HG02981 (cell line): ENCODE measurements around the gene PROK2.

Experiments
- ATAC-seq: cut with Tn5 transposase; IDR thresholded peaks from one replicate; pipeline ENCODE4 v1.9.1; 2021; ENCODE audit warnings: mild to moderate bottlenecking, moderate library complexity; ENCODE audit not compliant: unreplicated experiment

The PROK2 gene

DNA sequence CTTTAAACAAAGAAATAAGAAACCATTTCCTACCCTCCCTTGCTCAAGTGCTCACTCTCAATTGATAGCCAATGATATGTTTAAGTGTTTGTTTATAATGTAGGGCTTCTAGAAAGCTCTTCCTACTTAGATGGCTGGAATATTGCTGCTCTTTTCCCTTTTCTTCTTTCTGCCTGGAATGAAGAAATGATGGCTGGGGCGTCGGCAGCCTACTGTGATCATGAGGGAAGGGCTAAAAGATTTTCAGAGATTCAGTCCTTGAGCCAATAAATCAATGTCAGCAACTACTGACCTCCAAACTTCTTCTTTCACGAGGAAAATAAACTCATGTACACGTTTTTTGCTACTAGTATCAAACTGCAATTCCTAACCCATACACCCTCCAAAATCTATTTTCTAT lies 33.3 kb downstream of the PROK2 start:
- no peak for ATAC-seq

DNA sequence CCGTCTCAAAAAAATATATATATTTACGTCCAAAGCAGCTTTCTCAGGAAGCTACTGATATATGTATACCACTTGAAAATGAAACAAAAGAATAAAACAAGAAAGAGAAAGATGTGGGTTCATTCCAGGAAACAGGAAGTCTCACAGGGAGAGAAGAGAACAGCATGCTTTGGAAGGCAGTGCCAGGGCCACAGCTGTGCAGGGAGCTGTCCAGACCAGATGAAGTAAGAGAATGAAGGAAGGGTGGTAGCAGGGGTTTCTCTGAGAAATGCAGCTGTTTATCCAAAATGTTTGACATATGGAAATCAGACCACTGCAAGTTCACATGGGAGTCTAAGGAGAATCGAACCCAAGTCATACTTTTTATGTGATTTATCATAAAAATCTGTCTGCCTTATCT lies 40.2 kb downstream of the PROK2 start:
- ATAC-seq: no peak

DNA sequence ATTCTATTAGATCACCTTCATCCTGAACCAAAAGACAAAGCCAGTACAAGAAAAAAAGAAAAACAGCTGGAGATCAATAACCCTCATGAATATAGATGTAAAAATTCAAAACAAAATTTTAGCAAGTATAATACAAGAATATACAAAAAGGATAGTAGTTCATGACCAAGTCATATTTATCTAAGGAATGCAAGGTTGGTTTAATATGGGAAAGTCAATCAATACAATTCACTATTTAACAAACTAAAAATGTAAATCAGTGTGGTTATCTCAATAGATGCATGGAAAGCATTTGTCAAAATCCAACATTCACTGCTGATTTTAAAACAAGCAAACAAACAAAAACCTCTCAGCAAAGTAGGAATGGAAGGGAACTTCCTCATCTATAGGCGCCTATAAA lies 42.3 kb downstream of the PROK2 start:
- ATAC-seq: no peak

DNA sequence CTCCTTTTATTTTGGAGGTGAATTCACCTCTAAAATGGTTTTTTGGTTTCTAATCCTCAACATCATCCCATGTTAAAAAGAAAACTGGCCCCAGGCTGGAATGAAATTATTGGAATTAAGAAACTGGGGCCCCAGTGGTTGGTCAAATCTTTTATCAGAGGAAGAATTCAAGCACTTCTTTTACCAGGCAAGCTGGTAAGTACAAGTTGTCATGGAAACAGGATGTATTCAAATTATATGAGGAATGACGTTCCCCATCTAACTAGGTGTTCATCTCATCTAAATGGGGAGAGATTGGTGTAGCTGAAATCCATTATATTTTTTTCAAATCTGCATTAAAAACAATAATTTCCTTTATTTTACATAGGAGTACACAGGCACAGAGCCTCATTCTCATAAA lies 50.1 kb downstream of the PROK2 start:
- no peak for ATAC-seq

DNA sequence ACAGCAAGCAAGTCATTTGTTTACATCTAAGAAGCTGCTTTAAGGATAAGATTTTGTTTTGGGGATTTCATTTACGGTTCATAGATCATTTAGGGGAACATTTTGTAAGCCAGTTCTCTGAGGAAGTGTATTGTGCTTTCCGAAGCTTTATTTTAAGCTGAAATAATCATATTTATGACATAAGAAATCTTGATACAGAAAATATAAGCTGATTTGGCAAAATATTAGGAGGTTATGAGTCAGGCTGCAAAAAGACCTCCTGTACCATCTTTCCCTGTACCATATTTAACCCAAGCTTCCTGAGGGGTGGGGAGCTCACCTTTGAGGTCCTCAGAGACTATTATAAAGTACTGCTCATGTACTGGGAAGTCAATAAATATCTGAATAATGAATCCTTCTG lies 51.6 kb downstream of the PROK2 start:
- ATAC-seq: no peak

DNA sequence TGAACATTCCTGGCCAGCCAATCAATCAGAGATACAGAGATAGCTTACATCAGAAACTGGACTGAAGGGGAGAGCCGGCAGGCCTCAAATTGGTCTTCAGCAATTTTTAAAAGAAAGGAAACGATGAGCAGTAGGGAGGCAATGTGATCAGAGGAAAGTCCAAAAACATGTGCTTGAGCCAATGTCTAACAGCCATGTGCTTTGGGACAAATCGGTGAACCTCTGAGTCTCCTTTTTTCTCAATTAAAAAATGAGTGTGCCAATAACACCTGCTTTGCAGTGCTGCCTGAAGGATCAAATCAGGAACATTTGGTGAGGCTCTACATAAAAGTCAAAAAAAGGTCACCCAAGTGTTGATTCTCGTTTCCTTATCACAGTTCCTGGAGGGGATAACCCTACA lies 52.3 kb downstream of the PROK2 start:
- no peak for ATAC-seq

DNA sequence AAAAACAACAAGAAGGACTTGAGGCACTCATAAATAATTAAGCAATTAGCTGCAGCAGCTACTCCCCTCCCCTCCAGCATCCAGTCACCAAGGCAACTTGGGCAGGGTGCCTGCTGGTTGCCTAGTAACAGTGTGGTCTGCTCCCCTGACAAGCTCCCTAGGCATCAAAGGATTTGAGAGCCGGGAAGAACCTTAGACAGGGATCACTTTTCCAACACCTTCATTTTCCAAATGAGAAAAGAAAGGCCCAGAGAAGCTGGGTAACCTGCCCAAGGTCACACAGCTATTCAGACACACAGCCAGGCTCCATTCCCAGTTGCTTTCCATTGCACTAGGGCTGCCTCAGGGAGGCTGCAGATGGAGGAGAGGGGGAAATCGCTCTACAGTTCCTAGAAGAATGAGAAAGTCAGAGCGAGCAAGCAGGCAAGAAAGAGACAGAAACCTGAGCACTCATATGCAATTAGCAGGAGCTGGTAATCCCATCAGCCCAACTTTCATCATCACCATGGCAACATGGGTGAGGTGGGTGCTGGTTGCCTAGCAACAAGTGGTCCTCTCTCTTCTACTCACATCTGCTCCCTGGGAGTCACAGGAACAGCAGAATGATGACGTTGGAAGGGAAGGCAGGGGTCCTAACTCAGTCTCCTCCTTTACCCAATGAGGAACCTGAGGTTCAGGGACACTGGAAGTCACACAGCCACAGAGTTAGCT lies 56.2 kb downstream of the PROK2 start:
- no peak for ATAC-seq

DNA sequence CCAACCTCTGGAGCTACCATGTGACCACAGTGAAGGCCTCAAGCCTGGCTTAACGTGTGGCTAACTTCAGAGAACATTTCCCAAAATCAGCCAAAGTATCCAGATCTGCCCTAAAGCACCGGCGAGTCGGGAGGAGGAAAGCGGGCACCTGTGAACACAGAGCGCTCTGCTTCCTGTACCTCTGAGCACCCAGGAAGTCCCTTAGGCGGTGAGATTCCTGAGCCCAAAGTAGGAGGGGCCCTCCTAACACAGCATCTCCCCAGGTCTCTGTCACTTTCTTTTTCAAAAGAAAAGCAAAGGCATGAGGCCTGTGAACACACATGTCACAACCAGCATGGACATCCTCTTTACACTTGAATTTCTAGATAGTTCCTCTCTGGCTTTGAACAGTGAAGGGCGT lies 58.8 kb downstream of the PROK2 start:
- ATAC-seq: no peak

DNA sequence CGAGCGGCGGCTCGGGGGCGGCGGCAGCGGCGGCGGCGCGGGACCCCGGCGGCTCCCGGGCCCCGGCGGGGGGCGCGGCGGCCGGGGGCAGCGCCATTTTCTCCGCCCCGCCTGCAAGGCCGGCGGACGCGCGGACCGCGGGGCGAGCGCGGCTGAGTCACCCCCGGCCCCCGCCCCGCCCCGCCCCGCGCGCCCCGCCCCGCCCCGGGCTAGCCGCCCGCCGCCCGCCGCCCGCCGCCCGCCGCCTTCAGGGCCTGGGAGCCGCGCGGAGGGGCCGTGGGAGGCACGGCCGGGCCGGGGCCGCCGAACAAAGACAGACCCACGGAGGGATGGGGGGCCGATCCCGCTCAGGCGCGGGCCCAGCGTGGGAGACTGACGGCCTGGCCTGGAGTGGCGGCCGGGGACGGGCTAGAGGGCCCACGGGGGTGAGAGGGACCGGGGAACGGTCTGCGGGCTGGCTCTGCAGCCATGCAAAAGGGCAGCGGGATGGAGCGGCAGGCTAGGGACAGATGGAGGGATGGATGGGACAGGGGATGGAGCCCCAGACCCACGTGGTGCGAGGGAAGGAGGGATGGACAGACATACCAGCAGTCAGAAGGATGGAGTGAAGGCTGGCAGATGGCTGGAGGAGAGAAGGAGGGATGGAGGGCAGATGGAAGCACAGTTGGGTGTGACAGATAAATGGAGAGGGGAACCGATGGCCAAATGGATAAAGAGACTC lies 59.5 kb downstream of the PROK2 start, which contains the start of gene EIF4E3:
Gene EIF4E3, minus strand, starts transcription at position 132 of the 721 bp plus-strand sequence. Its CDS starts 35 bp downstream, at position 97.
- peak; percentile 42 for ATAC-seq

DNA sequence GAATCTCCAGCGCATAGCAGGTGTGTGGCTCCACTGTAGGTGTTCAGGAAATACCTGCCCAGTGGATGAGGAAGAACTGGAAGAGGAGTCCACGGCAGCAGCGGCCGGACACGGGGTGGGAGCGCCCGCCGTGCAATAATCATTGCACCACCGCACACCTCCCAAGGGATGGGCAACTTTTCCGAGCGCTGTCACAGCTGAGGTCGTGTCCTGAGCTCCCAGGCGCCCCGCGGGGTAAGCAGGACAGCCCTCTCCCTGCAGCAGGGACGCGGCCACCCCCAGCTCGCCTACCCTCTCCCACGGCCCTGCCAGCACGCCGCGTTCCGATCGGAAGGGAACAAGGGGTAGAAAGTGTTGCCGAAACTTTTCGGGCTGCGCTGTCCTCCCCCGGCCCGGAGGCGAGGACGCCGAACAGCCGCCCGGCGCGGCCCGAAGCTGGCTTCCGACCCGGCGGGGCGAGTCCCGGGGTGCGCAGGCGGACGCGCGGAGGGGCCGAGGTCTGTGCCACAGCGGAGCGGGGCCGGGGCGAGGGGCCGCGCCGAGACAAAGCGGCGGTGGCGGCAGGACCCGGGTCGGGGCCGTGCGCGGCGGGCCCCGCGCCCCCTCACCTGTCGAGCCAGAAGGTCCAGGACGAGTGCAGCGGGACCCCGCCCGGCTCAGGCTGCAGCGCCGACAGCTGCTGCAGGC lies 60.2 kb downstream of the PROK2 start:
- peak; percentile 35 for ATAC-seq

DNA sequence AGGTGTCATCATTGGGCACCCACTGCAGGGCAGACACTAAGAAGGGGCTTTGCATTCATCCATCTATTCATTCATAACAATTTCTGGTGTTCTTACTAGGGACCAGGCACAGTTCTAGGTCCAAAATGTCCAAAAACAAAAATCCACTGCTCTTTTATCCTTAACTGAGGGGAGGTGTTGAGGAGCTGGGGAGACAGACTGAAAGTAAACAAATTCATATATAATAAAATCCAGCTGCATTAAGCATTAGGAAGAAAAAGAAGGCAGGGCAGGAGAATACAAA lies 60.8 kb downstream of the PROK2 start:
- no peak for ATAC-seq

DNA sequence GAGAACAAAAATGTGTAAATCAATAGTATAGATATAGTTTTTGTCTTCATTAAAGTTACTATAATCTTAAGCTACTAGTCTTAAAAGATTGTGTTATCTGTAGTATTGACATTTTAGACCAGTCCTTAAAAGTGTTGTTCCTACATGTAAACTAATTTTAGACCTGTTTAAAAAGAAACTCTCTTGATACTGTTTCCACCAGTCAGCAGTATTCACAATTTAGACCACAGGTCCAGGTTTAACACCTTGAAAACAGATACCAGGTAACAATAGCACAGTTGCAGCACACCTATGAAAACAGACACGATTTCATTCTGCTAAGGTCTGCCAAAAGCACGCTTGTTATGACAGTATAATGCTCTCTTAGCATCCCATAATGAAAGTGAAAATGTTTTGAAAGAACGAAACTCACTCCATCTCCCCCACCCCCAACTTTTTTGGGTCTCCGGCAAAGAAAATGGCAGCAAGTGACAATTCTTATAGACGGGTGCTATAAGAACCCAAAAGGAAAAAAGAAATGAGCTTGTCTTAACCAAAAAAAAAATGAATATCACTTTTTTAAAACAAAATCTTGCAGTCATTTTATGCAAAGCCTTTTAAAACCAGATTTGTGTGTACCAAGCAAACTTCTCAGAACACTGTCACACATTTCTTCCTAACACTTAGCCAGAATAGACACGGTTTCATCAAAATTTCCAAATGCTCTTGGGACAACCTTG lies 61.3 kb downstream of the PROK2 start:
- ATAC-seq: peak; percentile 40

DNA sequence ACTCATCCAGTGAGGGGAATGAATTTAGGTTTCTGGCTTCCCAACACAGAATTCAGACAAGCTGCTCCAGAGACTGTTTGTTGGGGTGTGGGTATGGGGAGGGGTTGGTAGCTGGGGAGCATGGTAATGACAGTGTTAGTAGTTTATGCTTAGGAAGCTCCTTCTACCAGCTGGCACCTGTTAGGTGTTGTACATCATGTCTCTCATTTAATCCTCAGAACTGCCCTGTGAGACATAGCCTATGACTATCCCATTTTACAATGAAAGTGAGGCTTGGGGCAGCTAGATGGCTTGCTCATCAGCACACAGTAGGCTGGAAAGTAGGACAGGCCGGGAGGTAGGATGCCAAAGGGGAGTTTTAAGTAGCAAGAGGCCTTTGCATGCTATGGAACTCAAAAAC lies 62.3 kb downstream of the PROK2 start:
- no peak for ATAC-seq
